K562 (cell line): ENCODE results near the gene PRTFDC1.

Source experiments
- CEBPG ChIP-seq, 3 experiments: fragments of 200-800 bp in 1 of 3; sonication (Bioruptor generic) in 1 of 3; sonication (generic) in 1 of 3; formaldehyde crosslinking in 1 of 3; IDR thresholded peaks in 2 of 3; conservative IDR thresholded peaks in 1 of 3; 2 replicates each; pipeline versions ENCODE4 v1.6.1 to v1.8.0; 2016 to 2022; ENCODE audit warnings: missing compliant biosample characterization in 2 of 3, missing genetic modification characterization in 2 of 3, mild to moderate bottlenecking in 1 of 3, missing genetic modification reagents in 1 of 3
- TBP ChIP-seq: optimal IDR thresholded peaks from 2 replicates; pipeline ENCODE3; 2011; ENCODE audit warnings: low read depth, low read length, improper control_type of control experiment
- TGIF2 ChIP-seq: sonication (generic); formaldehyde crosslinking; IDR thresholded peaks from 2 replicates; pipeline ENCODE4 v1.8.1; 2022; ENCODE audit warnings: mild to moderate bottlenecking, missing genetic modification reagents, moderate library complexity
- ZNF354B ChIP-seq: fragments of 250-450 bp; sonication (Bioruptor Pico); IDR thresholded peaks from 2 replicates; pipeline ENCODE4 v1.4.0; 2020

- TF ChIP-seq ZNF354B (CRISPR knock-in tag) = no peak
- no peak for TF ChIP-seq CEBPG (CRISPR knock-in tag; IDR thresholded peaks at IDR 0.05)
- TF ChIP-seq CEBPG (tag; conservative IDR thresholded peaks at IDR 0.05 in 1 of 2, IDR thresholded peaks at IDR 0.05 in 1 of 2) = no peak
- TF ChIP-seq TBP = no peak
- no peak for TF ChIP-seq TGIF2 (CRISPR knock-in tag)
Observed at GRCh38 chr10:24983130-24983529, 30.7 kb upstream of the PRTFDC1 start.
